Activated CD4-positive, alpha-beta T cell treated with anti-CD3 and anti-CD28 coated beads for 48 hours (primary cell): ENCODE data around the gene RRP1.

Source experiments
- DNase-seq: peaks from one replicate; pipeline ENCODE4 v3.0.0-alpha.2; 2020

RRP1 gene

DNA sequence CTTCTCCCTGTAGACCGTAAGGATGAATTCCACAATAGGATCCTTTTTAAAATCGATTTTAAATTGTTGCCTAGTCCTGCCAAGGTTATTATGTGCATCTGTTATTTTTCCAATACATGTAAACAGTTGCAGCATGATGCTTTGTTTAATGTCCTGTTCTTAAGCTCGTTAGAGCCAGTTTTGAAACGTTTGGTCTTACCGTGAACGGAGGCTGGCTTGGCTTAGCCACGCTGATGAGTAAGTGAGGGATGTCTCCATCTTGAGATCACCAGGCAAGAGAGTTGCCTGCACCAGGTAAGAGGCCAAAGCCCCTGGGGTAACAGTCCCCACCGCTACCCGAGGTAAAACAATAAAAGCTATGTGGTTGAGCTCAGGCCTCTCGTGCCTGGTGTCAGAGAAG is 30.6 kb upstream of the RRP1 start:
- no peak for DNase-seq

DNA sequence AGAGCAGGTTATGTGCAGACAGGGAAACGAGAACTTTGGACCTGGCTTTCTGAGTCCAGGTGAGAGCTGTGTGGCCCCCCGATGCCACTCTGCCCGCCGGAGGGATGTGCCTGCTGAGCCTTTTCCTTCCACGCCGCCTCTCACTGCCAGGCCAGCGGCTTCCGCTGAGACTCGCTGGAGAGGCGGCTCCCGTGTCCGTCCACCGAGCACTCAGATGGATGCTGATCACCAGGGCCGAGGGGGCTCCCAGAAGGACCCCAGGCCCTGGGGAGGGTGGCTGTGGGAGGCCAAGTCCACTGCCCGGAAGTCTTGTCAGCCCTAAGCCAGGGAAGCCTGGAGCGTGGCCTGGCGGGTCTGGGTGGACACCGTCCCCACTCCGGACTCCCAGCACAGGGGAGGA is 29.7 kb upstream of the RRP1 start:
- no peak for DNase-seq

DNA sequence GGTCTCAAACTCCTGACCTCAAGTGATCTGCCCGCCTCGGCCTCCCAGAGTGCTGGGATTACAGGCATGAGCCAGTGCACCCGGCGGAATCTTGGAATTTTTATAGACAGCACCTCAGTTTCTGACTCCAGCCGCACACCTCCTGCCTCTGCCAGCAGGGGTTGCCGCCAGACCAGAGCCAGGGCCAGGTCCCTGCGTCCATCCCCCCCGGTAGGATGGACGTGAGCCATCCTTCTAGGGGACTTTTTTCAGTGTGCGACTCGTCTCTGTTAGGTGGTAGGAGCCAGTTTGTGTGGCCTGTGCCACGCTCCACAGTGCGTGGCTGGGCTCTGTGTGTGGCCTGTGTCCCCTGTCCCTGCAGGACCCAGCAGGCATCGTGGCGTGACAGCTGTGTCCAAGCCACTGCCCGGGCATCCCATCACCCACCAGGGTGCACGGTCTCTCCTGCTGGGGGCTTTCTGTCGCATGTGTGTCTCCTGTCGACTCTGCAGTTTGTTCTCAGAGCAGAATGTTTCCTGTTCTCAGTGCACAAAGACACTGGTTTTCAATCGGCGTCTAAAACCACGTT is 28.9 kb upstream of the RRP1 start:
- no peak for DNase-seq

DNA sequence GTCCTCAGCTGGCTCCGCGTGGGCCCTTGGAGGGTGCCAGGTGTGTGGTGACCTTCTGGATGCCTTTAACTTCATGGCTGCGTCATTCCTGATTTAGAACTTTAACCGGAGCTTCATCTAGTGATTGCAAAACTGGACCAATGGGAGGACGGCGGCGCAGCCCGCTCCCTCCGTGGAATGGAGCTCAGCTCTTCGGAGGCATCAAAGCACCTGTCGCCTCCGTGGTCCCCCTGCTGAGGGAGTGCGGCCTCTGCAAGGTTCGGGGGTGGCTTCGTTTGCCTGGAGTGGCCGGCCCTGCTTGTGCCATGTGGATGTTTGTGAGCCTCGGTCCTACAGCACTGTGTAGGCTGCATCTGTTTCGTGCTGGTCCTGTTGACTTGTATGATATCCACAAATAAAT is 27.5 kb upstream of the RRP1 start:
- DNase-seq = no peak

DNA sequence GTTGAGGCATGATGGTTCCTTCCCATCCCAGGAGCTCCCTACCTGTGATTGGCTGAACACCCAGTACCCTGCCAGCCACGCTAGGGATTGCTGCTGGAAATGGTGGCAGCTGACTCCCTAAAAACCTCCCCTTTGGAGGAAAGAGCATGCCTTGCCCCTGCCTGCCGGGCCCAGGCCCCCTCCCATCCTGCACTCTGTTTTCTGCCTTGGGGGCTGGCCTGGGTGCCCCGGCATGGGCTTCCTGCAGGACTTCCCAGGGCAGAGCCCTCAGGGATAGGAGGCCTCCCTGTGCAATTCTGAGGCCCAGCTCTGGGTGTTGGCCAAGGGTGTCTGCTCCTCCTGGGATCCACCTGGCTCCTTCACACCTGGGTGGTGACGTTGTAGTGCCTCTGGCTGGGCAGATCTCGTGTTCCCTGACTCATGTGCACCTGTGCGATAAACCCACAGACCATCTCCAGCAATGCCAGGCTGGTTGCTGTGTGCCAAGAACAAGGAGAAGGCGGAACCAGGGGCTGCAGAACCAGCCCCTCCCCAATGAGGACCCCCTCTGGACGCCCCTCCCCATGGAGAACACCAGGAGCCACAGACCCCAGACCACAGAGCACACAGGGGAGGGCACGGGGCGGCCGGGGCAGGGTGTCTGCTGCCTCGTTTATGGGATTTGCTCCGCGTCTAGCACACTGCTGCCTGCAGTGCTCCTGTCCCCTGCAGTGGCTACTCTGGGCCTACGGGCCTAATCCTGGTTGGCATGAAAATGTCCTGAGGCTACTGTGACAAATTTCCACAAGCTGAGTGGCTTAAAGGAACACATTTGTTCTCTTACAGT is 26.9 kb upstream of the RRP1 start:
- no peak for DNase-seq

DNA sequence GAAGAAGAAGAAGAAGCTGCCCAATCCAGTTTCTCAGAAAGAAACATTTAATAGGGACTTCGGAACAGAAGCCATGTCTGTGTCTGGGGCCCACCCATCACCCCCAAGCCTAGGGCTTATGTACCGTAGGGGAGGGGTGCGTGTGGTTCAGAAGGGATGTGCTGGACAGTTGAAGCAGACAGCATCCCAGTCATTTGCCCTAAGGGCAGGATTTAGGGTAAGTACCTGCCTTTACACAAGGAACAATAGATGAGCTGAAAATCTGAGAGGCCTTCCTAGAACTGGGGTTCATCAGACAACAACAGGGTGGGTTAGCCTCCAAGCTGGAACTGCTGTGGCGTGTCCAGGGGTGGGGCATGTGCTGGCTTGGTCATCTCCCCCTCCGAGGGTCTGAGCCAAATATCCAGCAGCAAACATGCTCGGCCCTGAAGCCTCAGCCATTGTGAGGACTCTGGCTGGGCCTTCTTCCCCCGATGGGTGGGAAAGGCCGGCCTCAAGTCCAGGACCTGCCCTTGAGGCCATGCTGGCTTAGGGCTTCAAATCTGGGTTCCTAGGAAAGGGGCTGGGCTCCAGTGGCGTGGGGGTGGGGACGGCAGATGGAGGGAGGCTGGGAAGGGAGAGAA is 25.4 kb upstream of the RRP1 start:
- no peak for DNase-seq

DNA sequence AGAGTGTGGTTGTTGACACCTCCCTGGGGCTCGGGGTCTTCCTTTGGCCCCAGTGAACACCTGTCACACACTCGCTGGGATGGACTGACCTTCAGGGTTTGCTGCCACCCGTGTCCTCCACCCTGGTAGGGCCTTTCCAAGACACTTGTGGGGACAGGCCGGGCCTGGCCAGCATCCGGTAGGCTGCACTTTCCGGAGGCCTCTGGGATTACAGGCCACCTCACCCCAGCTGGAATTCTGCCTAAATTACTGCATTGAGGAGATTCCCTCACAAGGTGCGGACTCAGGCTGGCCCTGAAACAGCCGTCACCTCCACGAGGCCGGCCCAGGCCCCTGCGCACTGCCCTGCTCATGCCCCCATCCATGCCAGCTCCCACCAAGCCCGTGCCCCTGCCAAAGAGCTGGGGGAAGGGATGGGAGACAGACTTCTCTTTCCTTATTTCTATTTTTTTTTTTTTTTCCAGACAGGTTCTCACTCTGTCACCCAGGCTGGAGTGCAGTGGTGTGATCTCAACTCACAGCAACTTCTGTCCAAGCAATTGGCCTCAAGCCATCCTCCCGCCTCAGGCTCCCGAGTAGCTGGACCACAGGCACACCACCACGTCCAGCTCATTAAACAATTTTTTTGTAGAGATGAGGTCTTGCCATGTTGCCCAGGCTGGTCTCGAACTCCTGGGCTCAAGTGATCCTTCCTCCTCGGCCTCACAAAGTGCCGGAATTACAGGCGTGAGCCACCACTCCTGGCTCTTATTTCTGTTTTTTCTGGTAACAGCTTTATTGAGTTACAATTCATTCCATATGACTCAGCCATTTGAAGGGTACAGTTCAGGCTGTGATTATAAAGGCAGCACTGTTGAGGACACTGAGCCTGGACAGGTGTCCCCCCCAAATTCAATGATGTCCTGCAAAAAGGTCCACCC is 24.5 kb upstream of the RRP1 start:
- no peak for DNase-seq

DNA sequence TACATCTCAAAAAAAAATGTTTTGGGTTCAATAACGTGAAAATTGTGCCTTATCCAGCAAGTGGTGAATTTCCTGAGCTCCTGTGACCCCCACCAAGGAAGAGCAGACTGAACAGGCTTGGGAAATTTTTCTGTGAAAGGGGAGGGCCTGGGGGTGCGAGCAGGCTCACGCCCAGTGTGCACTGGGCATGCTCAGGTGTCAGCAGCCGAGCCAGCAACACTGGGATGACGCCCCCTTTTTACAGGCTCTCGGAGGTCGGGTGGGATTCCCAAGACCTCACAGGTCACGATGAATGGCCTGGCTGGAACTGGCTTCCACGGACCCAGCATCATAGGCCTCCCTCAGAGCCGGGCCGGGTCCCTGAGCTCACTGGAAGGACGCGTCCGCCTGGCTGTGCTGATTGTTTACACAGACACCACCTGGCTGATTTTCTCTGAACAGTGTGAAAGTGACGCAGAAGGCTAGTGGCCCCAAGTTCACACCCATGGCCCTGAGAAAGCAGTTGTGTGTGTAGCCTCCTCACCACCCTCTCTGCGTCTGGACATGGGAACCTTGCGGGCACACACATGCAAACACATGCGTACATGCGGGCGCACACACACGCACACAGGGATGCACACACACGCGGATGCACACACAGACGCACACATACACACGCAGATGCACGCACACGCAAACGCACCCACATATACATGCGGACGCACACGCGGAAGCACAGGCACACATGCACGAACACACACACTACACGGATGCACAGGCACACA is 22.5 kb upstream of the RRP1 start:
- DNase-seq = no peak

DNA sequence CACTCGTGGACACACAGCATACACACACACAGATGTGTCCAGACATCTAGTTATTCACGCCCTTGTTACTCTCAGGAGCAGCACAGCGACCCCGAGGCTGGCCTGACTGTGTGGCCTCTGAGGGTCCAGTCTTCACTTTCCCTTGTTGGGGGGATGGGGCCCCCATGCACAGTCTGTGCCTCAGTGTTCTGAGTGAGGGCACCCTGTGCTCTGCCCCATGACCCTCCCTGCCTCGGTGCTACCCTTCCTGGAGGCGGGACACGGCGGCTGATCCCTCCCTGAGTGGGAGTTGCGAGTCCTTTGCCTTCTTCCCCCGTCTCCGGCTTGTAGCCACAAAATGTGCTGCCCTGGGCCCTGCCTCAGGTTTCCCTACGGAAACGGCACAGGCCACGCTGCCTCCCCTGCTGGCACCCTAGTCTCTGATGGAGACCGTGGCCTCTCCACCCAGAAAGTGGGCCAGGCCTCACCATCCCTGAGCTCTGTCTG is 21.8 kb upstream of the RRP1 start:
- no peak for DNase-seq

DNA sequence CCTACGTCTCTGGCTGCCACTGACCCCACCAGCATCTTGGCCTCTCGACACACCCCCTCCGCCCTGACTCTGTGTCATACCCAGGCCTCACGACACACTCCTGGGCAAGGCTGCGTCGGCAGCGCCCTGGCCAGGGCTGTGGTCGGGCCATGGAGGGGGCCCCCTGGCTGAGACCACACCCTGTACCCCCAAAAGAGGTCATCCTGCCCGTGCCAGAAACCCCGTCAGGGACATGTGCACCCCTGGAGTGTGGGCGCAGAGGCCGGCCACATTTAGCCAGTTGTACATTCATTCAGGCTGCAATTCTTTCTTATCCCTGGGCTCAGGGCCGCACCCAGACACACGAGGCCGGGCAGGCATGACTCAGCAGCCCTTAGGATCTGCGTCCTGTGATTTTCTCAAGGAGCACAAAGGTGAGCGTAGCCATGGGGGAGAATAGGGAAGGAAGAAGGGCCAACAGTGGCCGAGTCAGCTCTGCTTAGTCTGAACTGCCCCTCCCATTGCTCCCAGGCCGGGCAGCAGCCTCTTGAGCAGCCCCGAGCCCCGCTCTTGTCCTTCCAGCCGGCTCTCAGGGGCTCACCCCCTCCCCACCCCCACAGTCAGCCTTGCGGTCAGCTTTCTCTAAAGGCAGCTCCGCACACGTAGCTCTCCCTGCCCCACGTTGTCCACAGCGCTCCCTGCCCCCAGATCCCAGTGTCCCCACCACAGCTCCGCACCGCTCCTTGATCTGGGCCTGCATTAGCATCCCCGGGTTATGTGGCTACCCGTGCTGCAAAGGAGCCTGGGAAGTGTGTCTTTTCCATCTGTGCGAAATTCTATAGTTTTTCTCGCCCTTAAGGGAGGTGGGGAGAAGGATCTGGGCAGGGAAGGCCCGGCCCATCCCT is 21.2 kb upstream of the RRP1 start:
- no peak for DNase-seq

DNA sequence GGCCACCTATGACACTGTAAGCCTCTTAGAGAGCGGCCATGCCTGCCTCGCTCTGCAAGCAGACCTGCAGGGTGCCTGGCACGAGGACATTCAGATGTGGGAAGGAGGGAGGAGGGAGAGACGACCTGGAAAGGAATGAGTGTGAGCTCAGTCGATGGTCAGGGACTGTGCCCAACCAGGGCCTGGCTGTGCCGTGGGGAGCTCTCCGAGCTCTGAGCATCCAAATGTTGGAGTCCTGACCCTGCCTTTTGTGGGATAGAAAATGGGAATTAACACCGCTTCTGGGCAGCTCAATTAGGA is 20.6 kb upstream of the RRP1 start:
- DNase-seq = no peak

DNA sequence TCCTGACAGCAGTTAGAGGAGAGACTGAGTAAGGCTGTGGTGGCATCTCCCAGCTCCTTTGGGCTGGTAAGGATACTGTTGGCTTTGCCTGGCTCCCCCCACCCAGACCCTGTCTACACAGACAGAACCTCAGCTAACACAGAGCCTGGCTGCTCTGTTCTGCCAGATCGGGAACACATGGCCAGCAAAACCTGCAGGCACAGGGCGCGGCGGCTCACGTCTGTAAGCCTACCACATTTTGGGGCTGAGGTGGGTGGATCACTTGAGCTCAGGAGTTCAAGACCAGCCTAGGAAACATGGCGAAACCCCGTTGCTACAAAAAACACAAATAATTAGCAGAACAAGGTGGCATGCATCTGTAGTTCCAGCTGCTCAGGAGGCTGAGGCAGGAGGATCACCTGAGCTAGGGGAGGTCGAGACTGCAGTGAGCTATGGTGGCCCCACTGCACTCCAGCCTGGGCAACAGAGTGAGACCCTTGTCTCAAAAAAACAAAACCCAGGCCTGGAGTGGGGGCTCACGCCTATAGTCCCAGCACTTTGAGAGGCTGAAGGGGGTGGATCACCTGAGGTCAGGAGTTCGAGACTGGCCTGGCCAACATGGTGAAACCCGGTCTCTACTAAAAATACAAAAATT is 19.9 kb upstream of the RRP1 start:
- DNase-seq = no peak

DNA sequence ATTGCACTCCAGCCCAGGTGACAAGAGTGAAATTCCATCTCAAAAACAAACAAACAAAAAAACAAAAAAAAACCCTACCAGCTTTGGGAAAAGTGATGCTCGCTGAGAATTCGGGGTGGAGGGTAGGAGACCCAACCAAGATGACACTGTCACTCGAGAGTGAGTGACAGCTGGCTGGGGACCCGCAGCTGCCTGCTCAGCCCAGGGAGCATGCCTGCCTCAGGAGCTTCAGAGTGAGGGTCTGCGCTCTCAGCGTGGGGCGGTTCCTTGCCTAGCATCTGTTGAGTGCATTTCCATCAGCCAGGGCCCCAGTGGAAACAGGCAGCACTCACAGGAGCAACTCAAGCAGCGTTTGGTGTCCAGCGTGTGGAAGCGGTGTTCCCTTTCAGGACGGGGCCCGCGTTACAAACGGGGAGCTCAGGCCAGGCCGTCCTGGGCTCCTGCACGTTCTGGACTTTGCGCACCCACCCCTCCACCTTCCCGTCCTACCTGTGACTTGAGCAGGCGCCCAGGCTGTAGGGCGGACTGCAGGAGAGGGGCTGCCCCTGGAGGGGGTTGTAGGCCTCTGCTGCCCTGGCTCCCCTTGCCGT is 19.2 kb upstream of the RRP1 start:
- DNase-seq = no peak

DNA sequence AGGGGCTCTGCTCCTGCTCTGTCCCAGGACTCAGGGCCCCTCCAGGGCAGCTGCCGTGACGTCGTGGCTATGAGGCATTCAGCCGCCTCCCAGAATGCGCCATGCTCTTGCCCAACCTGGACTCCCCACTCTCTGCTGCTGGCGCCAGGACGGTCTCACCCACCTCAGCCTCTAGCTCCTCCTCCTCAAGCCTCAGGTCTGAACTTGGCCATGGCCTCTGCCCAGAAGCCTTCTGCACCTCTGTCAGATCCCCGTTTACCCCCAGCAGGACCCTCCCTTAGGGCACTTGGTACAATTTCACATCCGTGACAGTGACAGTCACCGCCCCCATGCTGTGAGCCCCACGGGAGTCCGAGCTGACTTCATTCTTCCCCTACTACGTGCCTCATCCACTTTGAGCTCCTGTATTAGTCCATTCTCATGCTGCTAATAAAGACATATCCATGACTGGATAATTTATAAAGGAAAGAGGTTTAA is 18.1 kb upstream of the RRP1 start:
- no peak for DNase-seq

DNA sequence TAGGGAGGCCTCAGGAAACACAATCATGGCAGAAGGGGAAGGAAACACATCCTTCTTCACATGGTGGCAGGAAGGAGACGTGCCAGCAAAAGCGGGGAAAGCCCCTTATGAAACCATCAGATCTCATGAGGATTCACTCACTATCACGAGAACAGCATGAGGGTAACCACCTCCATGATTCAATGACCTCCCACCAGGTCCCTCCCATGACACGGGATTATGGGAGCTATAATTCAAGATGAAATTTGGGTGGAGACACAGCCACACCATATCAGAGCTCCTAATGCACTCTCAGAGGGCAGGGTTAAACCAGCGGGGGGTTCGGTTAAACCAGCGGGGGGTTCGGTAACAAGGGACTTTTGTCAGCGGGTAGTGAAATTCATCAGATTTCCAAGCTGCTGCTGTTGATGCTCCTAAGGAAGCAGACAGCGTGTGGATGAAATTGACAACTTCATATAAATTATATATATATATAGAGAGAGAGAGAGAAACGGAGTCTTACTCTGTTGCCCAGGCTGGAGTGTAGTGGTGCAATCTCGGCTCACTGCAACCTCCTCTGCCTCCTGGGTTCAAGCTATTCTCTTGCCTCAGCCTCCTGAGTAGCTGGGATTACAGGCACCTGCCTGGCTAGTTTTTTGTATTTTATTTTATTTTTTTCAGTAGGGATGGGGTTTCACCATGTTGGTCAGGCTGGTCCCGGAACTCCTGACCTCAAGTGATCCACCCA is 17.5 kb upstream of the RRP1 start:
- DNase-seq = no peak

DNA sequence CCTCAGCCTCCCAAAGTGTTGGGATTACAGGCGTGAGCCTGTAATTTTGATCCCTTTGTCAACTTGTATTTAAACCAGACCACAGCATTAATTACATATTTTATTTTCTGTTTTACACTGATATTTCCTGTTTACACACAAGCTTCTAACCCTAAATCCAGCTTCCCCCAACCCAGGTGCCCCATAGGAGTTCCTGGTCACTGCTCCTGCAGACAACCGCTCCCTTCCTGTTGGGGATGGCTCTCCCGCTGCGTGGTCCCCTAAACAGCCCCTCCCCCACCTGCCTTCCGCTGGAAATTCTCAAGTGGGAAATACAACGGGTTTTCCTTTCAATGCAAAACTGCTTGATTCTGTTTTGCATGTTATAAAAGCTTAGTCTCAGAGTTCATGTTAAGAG is 17.0 kb upstream of the RRP1 start:
- DNase-seq = no peak

DNA sequence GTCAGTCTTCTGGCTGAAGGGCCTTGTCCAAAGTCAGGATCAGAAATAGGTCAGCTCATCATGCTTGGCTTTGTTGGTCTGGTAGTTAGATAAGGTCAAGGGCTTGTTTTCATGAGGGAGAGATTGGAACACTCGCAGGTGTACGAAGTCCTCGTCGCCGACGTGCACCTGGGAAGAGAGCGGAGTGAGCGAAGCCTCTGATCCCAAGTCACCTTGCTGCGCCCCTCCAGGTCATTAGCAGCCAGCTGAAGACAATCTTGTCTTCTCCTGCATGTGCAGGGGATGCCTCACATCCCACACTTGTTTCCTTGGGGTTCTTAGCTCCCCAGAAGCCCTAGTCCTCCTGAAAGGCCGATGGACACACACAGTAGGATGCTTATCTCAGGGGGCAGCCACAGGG is 15.2 kb upstream of the RRP1 start:
- DNase-seq = no peak

DNA sequence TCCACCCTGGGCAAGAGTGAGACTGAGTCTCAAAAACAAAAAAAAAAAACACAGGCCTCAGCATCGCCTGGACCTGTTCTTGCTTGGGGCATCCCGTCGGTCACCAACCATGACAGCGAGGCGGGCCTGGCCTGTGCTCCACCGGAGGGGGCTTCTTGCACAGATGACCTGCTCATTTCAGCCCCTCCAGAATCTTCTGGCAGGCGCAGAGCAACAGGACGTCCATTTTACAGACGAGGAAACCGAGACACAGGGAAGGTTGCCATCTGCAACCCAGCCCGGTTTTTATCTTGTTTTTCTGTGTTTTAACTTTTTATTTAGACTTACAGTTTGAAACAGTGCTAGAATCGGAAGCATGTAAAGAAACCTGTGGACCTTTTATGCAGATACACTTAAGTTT is 14.2 kb upstream of the RRP1 start:
- no peak for DNase-seq

DNA sequence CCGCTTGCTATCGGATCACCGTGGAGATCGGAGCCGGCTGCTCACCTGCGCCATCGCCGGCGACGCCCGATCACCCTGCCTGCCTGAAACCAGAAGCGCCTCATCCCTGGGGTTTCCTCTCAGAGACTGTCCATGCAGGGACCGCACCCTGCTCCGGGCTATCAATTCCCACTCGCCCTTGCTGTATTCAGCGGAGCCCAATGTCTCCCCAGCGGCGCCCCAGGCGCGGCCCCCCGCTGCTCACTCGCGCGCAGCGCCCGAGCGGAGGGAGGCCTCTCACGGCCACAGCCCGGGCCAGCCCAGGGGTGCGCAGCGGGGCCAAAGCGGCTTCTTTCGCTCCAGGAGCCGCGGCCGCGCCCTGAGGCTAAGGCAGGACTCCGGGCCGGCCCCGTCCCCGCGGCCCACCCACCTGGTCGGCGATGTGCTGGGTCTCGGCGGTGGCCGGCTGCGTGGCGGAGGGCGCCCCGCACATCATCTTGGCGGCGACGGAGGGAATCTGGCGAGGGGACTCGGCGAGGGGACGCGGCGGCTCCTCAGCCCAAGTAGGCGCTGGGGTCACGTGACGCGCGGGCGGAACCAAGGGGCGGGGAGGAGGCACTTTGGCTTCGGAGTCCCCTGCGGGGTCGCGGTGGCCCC is 13.5 kb upstream of the RRP1 start, which contains the start of gene CSTB:
Gene CSTB, minus strand, starts transcription at position 514 of the 636 bp plus-strand sequence. Its CDS starts 39 bp downstream, at position 475.
- DNase-seq = peak; percentile 85
